Measurements from ENCODE around the gene ANKRD39.

The ANKRD39 gene

DNA sequence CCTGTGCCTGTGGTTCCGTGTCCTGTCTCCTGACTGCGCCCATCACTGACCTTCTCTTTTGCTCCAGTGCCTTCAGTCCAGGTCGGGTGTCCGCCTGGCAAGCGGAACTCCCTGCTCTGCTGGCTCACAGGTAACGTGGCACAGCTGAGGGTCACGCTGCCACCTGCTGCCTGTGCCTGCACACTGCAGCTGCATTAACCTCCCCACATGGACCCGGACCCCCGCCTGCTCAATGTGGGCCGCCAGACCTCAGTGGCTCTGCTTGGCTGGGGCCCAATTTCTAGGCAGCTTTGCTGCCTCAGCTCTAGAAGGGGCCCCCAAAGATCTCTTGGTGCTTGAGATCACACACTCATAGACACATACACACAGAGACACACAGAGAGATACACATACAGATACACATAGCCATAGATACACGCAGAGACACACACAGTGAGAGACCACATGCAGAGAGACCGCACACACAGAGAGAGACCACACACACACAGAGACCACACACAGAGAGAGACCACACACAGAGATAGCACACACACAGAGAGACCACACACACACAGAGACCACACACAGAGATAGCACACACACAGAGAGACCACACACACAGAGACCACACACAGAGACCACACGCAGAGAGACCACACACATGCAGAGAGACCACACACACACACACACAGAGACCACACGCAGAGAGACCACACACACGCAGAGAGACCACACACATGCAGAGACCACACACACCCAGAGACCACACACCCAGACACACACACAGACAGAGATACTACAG lies 56.6 kb downstream of the ANKRD39 start:
- TF ChIP-seq, protein P1, sequence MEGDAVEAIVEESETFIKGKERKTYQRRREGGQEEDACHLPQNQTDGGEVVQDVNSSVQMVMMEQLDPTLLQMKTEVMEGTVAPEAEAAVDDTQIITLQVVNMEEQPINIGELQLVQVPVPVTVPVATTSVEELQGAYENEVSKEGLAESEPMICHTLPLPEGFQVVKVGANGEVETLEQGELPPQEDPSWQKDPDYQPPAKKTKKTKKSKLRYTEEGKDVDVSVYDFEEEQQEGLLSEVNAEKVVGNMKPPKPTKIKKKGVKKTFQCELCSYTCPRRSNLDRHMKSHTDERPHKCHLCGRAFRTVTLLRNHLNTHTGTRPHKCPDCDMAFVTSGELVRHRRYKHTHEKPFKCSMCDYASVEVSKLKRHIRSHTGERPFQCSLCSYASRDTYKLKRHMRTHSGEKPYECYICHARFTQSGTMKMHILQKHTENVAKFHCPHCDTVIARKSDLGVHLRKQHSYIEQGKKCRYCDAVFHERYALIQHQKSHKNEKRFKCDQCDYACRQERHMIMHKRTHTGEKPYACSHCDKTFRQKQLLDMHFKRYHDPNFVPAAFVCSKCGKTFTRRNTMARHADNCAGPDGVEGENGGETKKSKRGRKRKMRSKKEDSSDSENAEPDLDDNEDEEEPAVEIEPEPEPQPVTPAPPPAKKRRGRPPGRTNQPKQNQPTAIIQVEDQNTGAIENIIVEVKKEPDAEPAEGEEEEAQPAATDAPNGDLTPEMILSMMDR (IDR thresholded peaks at IDR 0.05; ENCODE audit: low read depth, low read length, missing control alignments) = peak; percentile 73
- DNase-seq (ENCODE audit: extremely low read depth, low read depth) = no peak
- no peak overlapping the region for H3K4me3 ChIP-seq (replicated peaks; ENCODE audit: low read depth, low read length)

DNA sequence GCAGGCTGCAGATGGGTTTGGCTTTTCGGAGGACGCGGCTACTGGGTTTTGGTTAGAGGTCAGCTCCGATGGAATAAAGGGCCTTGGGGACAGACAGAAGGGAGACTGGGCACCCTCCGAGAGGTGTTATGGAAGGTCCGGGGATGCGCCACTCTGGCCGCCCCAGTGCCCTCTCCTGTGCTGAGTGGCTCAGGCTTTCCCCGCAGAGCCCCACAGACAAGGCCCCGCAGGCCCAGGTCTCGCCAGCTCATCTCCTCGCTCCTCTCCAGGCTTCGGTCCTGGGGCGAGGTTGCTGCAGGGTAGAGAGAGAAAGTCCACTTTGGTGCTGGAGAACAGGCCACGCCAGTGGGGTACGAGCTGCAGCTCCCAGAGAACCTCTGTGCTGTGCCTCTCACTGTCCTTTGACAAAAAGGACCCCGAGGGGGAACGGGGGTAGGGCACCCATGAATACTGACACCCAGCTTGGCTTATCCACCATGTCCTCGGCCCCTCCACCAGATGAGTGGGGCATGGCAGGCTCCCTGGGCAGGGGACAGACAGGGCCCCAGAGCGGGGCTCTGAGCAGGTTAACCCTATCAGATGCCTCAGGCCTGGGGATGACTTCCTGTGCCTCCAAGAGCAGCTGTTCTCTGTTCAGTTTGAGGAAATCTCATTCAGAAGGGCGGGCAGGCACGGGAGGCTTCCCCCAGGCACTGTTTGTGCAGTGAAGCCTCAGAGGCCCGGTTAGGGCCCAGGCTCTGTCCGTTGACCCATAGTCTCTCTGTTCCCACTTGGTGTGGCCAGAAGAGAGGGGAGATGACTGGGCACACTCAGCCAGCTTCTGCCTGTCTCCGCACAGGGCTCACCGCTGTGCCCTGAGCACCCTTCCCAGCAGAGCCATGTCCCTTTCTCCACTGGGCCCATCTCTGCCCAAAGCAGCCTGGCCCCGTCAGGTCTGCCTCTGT lies 57.5 kb downstream of the ANKRD39 start:
- no peak for DNase-seq (ENCODE audit: extremely low read depth, low read depth)
- TF ChIP-seq, protein P1 (IDR thresholded peaks at IDR 0.05; ENCODE audit: low read depth, low read length, missing control alignments) = no peak
- no peak overlapping the region for H3K4me3 ChIP-seq (replicated peaks; ENCODE audit: low read depth, low read length)

DNA sequence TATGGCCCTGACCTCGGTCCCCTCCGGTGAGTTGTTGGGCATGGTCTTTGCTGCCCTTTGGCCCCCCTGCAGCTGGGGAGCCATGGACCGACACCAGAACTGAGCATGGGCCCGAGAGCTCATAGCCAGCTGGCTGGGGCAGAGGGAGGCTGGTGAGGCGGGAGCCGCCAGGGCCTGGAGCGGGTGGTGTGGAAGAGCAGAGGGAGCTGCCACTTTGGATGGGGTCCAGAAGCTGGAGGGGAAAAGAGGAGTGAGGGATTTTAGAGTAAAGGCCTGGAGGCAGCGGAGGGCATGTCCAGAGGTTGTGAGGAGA lies 58.2 kb downstream of the ANKRD39 start:
- DNase-seq (ENCODE audit: extremely low read depth, low read depth) = no peak
- TF ChIP-seq, protein P1 (IDR thresholded peaks at IDR 0.05; ENCODE audit: low read depth, low read length, missing control alignments) = no peak
- no peak overlapping the region for H3K4me3 ChIP-seq (replicated peaks; ENCODE audit: low read depth, low read length)

DNA sequence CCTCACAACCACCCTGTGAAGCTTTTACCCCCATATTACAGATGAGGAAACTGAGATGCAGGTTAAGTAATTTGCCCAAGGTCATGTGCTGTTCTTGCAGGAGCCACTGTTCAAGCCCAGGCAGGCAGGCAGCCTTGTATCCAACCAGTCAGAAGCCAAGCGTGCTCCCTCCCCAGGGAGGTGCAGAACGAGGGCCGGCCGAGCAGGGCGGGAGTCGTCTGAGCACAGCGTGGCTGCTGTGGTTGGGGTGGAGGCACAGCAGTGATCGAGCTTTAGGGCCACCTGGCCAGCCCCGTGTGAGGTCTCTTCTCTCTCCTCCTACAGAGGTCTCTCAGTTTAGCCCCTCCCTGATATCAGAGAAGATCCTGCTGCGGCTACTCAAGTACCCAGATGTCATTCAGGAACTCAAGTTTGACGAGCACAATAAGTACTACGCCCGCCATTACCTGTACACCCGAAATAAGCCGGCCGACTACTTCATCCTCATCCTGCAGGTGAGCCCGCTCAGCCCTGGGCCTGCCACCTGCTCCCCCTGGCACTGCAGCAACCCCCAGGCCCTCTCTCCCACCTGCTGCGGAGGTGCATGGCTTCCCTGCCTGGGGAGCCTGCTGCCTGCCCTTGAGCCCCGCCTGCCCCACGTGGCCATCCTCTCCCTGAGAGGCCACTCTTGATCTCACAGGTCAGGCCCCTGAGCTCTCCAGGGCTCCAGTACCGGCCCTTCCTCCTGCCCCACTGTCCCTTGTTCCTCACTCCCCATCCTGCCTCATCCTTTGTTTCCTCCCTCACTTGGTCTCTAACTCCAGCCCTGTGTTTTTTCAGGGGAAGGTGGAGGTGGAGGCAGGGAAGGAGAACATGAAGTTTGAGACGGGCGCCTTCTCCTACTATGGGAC lies 58.8 kb downstream of the ANKRD39 start:
- DNase-seq (ENCODE audit: extremely low read depth, low read depth) = no peak
- no peak overlapping the region for H3K4me3 ChIP-seq (replicated peaks; ENCODE audit: low read depth, low read length)
- TF ChIP-seq, protein P1 (IDR thresholded peaks at IDR 0.05; ENCODE audit: low read depth, low read length, missing control alignments) = no peak

All from HFF-Myc (cell line).